Measurements from ENCODE around the gene FOXO3. TPM values are rescaled to one million over a fixed set of nuclear protein-coding genes. Genes with fewer than 3 reads are reported as not detected.

Gene FOXO3
- total and polyA plus RNA-seq, 2 donors from 2014 or later = 9.4 to 76.1 TPM

GRCh38 chr6:108621117-108621516 is 60.4 kb downstream of the FOXO3 start:
- Histone ChIP-seq H3K9ac (ENCODE audit: low read length in 3 of 3) (no peak overlapping the region), H3K27me3 (ENCODE audit: control insufficient read depth, insufficient read depth, low read length) (no peaks in the 10 kb centered on the region), H3K36me3 (ENCODE audit: control insufficient read depth in 2 of 3, insufficient read depth in 3 of 3, low read length in 3 of 3) (no peaks in the 10 kb centered on the region), H3K9me3 (ENCODE audit: control insufficient read depth in 2 of 3, insufficient read depth in 1 of 3, low read length in 3 of 3) (no peaks in the 10 kb centered on the region), H3K27ac (ENCODE audit: low read depth in 2 of 2, low read length in 2 of 2) (no peak overlapping the region), H3K4me1 (ENCODE audit: control insufficient read depth in 2 of 3, insufficient read depth in 2 of 3, low read depth in 1 of 3, low read length in 3 of 3) (peaks cover 3 to 21% (median 19%) of the 10 kb centered on the region in 3 donors), H3K4me3 (ENCODE audit: low read length in 3 of 3) (no peak overlapping the region)
- intact Hi-C loops (cut with DNase I) = no loop called here
- TF ChIP-seq, protein P1, sequence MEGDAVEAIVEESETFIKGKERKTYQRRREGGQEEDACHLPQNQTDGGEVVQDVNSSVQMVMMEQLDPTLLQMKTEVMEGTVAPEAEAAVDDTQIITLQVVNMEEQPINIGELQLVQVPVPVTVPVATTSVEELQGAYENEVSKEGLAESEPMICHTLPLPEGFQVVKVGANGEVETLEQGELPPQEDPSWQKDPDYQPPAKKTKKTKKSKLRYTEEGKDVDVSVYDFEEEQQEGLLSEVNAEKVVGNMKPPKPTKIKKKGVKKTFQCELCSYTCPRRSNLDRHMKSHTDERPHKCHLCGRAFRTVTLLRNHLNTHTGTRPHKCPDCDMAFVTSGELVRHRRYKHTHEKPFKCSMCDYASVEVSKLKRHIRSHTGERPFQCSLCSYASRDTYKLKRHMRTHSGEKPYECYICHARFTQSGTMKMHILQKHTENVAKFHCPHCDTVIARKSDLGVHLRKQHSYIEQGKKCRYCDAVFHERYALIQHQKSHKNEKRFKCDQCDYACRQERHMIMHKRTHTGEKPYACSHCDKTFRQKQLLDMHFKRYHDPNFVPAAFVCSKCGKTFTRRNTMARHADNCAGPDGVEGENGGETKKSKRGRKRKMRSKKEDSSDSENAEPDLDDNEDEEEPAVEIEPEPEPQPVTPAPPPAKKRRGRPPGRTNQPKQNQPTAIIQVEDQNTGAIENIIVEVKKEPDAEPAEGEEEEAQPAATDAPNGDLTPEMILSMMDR (IDR thresholded peaks at IDR 0.05; ENCODE audit: borderline replicate concordance, extremely low read depth, insufficient read depth) = no peak
- FAIRE-seq = no peak
- peak in 1 of 5 donors; percentile 71 for DNase-seq

DNA sequence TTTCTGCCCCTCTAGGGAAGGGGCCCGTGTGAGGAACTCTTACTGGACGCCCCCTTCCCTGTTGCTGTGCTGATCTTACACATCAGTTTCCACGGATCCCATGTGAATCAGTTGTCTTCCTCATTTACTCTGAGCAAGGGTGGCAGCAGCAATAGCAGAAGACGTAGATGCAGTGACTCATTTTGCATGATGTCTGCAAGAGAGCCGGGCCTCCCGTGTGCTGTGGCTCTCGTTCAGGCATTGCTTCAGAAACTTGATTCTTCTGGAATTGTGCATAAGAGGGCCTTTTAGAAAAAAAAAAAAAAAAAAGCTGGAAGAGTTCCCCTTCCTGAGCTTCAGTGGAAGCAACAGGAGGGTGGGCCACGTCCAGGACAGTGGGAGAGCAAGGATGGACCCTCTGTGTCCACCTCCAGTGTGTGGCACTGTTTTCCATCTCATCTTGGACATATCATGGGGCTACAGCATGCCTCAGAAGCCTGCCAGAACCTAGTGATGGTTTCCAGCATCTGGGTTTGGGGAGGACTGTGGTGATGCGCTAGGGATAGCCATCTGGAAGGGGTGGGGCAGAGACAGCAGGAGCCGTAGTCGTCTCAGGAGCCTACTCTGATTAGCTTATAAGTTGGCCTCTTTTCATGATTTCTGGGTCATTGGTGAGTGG is 62.1 kb downstream of the FOXO3 start:
- intact Hi-C loops (cut with DNase I) = no loop called here
- Histone ChIP-seq H3K4me1 (ENCODE audit: control insufficient read depth in 2 of 3, insufficient read depth in 2 of 3, low read depth in 1 of 3, low read length in 3 of 3) (peaks cover 3 to 26% (median 24%) of the 10 kb centered on the region in 3 donors), H3K36me3 (ENCODE audit: control insufficient read depth in 2 of 3, insufficient read depth in 3 of 3, low read length in 3 of 3) (no peaks in the 10 kb centered on the region), H3K27ac (ENCODE audit: low read depth in 2 of 2, low read length in 2 of 2) (no peak overlapping the region), H3K9ac (ENCODE audit: low read length in 3 of 3) (no peak overlapping the region), H3K4me3 (ENCODE audit: low read length in 3 of 3) (no peak overlapping the region), H3K27me3 (ENCODE audit: control insufficient read depth, insufficient read depth, low read length) (no peaks in the 10 kb centered on the region), H3K9me3 (ENCODE audit: control insufficient read depth in 2 of 3, insufficient read depth in 1 of 3, low read length in 3 of 3) (no peaks in the 10 kb centered on the region)
- TF ChIP-seq, protein P1 (IDR thresholded peaks at IDR 0.05; ENCODE audit: borderline replicate concordance, extremely low read depth, insufficient read depth) = no peak
- DNase-seq (no peak), FAIRE-seq (no peak)

GRCh38 chr6:108623995-108624394 is 63.3 kb downstream of the FOXO3 start:
- Histone ChIP-seq H3K4me3 (ENCODE audit: low read length in 3 of 3) (no peak overlapping the region), H3K9me3 (ENCODE audit: control insufficient read depth in 2 of 3, insufficient read depth in 1 of 3, low read length in 3 of 3) (no peaks in the 10 kb centered on the region), H3K4me1 (ENCODE audit: control insufficient read depth in 2 of 3, insufficient read depth in 2 of 3, low read depth in 1 of 3, low read length in 3 of 3) (peaks cover 0 to 32% (median 27%) of the 10 kb centered on the region in 3 donors), H3K27me3 (ENCODE audit: control insufficient read depth, insufficient read depth, low read length) (no peaks in the 10 kb centered on the region), H3K9ac (ENCODE audit: low read length in 3 of 3) (no peak overlapping the region), H3K27ac (ENCODE audit: low read depth in 2 of 2, low read length in 2 of 2) (no peak overlapping the region), H3K36me3 (ENCODE audit: control insufficient read depth in 2 of 3, insufficient read depth in 3 of 3, low read length in 3 of 3) (no peaks in the 10 kb centered on the region)
- TF ChIP-seq, protein P1 (IDR thresholded peaks at IDR 0.05; ENCODE audit: borderline replicate concordance, extremely low read depth, insufficient read depth) = no peak
- intact Hi-C loops (cut with DNase I) = no loop called here
- DNase-seq (no peak), FAIRE-seq (no peak)
